BLaER1 treated with 17β-estradiol and CSF1 and Interleukin-3, amounts not matched to agents 10 nM and 100 nM (cell line): Measurements from ENCODE around the gene XPC.

ENCODE experiments used
- H3K27ac ChIP-seq, 11 experiments: shearing (Covaris generic); formaldehyde crosslinking; 2 replicates each; pipeline ENCODE4 v1.8.1; 2022
- H3K27me3 ChIP-seq, 11 experiments: shearing (Covaris generic); formaldehyde crosslinking; 2 replicates each; pipeline ENCODE4 v1.8.1; 2022
- H3K36me3 ChIP-seq, 11 experiments: shearing (Covaris generic); formaldehyde crosslinking; 2 replicates each; pipeline ENCODE4 v1.8.1; 2022
- H3K4me1 ChIP-seq, 10 experiments: shearing (Covaris generic); formaldehyde crosslinking; 2 replicates each; pipeline ENCODE4 v1.8.1; 2022
- H3K4me2 ChIP-seq, 11 experiments: shearing (Covaris generic); formaldehyde crosslinking; 2 replicates each; pipeline ENCODE4 v1.8.1; 2022
- H3K4me3 ChIP-seq, 10 experiments: shearing (Covaris generic); formaldehyde crosslinking; 2 replicates each; pipeline ENCODE4 v1.8.1; 2022
- H3K9ac ChIP-seq, 11 experiments: shearing (Covaris generic); formaldehyde crosslinking; 2 replicates each; pipeline ENCODE4 v1.8.1; 2022
- H3K9me3 ChIP-seq, 11 experiments: shearing (Covaris generic); formaldehyde crosslinking; replicated peaks in 1 of 11; 2 replicates each; pipeline ENCODE4 v1.8.1; 2022
- H4K20me1 ChIP-seq, 11 experiments: shearing (Covaris generic); formaldehyde crosslinking; 2 replicates each; pipeline ENCODE4 v1.8.1; 2022
- Cebpa-rat ChIP-seq, 11 experiments: shearing (Covaris generic); IDR thresholded peaks; 2 replicates each; pipeline ENCODE4 v1.8.1; 2022

The XPC gene

GRCh38 chr3:14127516-14128161, 50.8 kb downstream of the XPC start:
- H3K4me3 ChIP-seq = no peak overlapping the region
- peak overlapping the region in 7 of 11 experiments; percentile 87 to 98 (median 95); a peak in 14 of 22 replicates for H3K4me2 ChIP-seq
- peaks cover 0 to 5% (median 0%) of the 10 kb centered on the region in 11 experiments; a peak in 2 of 22 replicates for H3K9me3 ChIP-seq
- no peak for TF ChIP-seq Cebpa-rat (IDR thresholded peaks at IDR 0.05)
- H3K27ac ChIP-seq = no peak overlapping the region; a peak in 1 of 22 replicates
- peaks cover 55 to 67% (median 60%) of the 10 kb centered on the region in 11 experiments for H3K36me3 ChIP-seq
- no peaks in the 10 kb centered on the region for H3K27me3 ChIP-seq
- peak overlapping the region in 1 of 11 experiments; percentile 11; a peak in 2 of 22 replicates for H3K9ac ChIP-seq
- peaks cover 27 to 41% (median 38%) of the 10 kb centered on the region in 10 experiments for H3K4me1 ChIP-seq
- H4K20me1 ChIP-seq = peaks cover 29 to 73% (median 61%) of the 10 kb centered on the region in 11 experiments; a peak in 21 of 22 replicates

DNA sequence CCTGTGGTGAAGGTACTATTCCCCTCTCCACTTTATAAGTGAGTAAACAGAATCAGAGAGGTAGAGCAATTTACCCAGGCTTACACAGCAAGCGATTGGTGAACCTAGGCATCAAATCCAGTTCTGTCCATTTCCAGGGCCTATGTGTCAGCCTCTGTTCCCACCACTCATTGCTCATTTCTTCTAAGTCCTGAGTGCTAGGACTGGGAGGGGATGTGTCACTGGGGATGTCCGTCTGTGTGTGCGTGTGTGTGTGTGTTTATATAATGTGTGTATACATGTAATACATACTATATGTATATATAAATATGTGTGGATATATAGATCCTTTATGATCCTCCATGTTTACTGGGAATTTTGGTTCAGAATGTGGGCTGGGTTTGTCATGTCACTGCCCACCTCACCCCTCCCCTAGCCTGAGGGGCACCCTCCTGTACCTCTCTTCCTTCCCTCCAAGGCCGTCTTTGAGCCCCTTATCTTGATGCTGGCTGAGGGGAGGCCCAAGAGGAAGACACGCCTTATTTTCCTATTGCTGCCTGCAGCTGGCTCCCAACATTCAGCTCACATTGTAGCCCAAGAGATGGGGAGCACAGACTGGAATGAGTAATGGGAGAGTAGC, 51.4 kb downstream of the XPC start:
- Histone ChIP-seq H4K20me1 (peaks cover 29 to 67% (median 57%) of the 10 kb centered on the region in 11 experiments; a peak in 21 of 22 replicates), H3K4me3 (peak overlapping the region in 6 of 10 experiments; percentile 85 to 99 (median 90); a peak in 6 of 20 replicates), H3K27me3 (no peaks in the 10 kb centered on the region), H3K27ac (0 out of 22 replicates have a peak overlapping the region, but pooled peaks of 2 of the 11 experiments have one; percentile 96 to 98), H3K9ac (peak overlapping the region in 10 of 11 experiments; percentile 88 to 99 (median 96); a peak in 15 of 22 replicates), H3K4me1 (peaks cover 30 to 46% (median 41%) of the 10 kb centered on the region in 10 experiments), H3K9me3 (peaks cover 0 to 5% (median 0%) of the 10 kb centered on the region in 11 experiments; a peak in 2 of 22 replicates), H3K36me3 (peaks cover 49 to 67% (median 60%) of the 10 kb centered on the region in 11 experiments), H3K4me2 (peak overlapping the region; percentile 87 to 98 (median 96))
- no peak for TF ChIP-seq Cebpa-rat (IDR thresholded peaks at IDR 0.05)

DNA sequence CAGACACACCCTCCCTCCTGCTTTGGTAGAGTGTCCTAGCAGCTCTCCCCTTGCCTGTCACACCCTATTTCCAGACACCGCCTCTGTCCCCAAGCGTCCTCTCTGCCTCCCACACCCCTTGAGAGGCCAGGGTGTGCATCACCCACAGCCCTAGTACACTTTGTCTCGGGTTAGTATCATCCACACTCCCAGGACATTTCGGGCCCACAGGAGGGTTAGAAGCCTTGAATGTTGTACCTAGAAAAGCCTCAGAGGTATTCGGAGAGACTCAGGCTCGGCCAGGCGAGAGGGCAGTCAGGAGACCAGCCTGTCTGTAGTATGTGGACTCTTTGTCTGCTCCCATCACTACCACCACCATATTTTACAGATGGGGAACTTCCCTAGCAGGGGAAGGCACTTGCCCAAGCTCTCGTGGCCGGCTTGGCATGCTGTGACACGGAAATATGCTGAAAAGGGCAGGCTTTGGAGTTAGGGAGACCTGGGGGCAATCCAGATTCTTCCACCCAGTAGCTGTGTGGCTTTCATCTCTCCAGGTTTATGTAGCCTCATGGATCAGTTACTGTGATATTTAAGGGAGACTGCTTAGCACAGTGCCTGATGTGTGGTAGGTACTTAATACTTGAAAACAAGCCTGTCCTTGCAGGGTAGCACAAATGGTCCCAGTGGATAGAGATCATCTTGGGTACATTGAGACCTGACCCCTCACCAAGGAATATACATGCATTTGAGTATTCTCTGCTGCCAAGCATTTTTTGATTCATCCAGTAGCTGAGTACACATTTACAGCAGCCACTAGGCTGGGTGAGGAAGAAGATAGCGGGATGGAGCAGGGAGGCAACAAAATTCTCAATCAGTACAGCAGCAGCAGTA, 52.1 kb downstream of the XPC start:
- H3K36me3 ChIP-seq = peaks cover 49 to 67% (median 60%) of the 10 kb centered on the region in 11 experiments
- peak overlapping the region; percentile 23 to 99 (median 96); a peak in 19 of 22 replicates for H3K27ac ChIP-seq
- peak overlapping the region; percentile 82 to 99 (median 87) for H3K4me3 ChIP-seq

DNA sequence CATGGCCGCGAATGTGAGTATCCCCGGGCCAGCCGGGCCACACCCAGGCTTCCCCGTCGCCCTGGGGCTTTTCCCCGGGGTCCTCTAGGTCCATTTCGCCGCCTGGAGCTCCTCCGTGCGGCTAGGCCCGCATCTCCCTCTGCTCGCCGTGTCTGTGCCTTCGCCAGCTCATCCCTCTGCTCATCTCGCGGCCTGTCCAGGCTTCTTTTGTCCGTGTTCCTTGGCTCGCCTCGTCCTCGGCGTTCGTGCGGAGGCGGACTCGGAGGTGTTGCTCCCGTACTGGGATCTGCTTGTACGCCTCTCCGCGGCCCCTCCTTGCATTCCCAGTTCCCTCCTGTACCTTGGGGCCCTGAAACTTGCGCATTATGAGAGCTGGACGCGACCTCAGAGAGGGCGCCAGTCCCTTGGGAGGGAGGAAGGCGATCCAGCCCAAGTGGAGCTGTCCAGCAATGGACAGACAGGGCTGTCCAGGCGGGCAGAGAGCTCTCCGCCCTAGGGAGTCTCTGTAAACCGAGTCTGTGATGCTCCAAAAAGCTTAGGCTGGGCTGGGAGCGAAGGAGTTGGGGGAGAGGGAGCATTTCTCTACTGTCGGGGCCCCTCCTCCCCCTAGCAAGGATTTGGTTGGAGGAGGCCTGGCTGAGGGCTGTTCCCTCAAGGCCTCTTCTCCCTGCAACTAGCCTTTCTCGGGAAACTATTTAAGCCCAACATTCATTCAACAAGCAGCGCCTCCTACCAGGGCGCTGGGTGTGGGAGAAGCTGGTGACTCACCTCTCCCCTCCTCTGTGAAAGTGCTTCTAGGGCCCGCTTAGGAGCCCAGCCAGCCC, 53.0 kb downstream of the XPC start:
- Histone ChIP-seq H3K9ac (peak overlapping the region; percentile 88 to 99 (median 95)), H3K4me2 (peak overlapping the region; percentile 87 to 98 (median 96)), H3K9me3 (peaks cover 0 to 5% (median 0%) of the 10 kb centered on the region in 11 experiments; a peak in 2 of 22 replicates), H4K20me1 (peaks cover 29 to 51% (median 43%) of the 10 kb centered on the region in 11 experiments; a peak in 21 of 22 replicates), H3K4me3 (peak overlapping the region; percentile 82 to 99 (median 87)), H3K36me3 (peaks cover 43 to 67% (median 56%) of the 10 kb centered on the region in 11 experiments), H3K4me1 (peaks cover 30 to 46% (median 41%) of the 10 kb centered on the region in 10 experiments), H3K27me3 (no peaks in the 10 kb centered on the region), H3K27ac (peak overlapping the region; percentile 74 to 99 (median 96))
- no peak for TF ChIP-seq Cebpa-rat (IDR thresholded peaks at IDR 0.05)

More for the DNA sequence above, 52.1 kb downstream of the XPC start:
- Histone ChIP-seq H3K4me2 (peak overlapping the region; percentile 87 to 98 (median 96)), H3K9ac (peak overlapping the region; percentile 88 to 99 (median 95)), H4K20me1 (peaks cover 29 to 59% (median 52%) of the 10 kb centered on the region in 11 experiments; a peak in 21 of 22 replicates), H3K27me3 (no peaks in the 10 kb centered on the region), H3K4me1 (peaks cover 30 to 46% (median 41%) of the 10 kb centered on the region in 10 experiments), H3K9me3 (peaks cover 0 to 5% (median 0%) of the 10 kb centered on the region in 11 experiments; a peak in 2 of 22 replicates)
- TF ChIP-seq Cebpa-rat (IDR thresholded peaks at IDR 0.05) = no peak

- Histone ChIP-seq H3K36me3 (peaks cover 44 to 67% (median 56%) of the 10 kb centered on the region in 11 experiments), H3K4me3 (peak within 1 kb of the TSS; percentile 82 to 99 (median 87)), H4K20me1 (peaks cover 29 to 49% (median 44%) of the 10 kb centered on the region in 11 experiments; a peak in 21 of 22 replicates)
Observed at GRCh38 chr3:14124615-14125192, 53.7 kb downstream of the XPC start, which contains the start of the genes CHCHD4 and TMEM43. CHCHD4 (minus strand) TSS chr3:14124870; CDS start chr3:14124676, 194 bp downstream. TMEM43 (plus strand) TSS chr3:14125052; CDS start chr3:14125194, 142 bp downstream.

DNA sequence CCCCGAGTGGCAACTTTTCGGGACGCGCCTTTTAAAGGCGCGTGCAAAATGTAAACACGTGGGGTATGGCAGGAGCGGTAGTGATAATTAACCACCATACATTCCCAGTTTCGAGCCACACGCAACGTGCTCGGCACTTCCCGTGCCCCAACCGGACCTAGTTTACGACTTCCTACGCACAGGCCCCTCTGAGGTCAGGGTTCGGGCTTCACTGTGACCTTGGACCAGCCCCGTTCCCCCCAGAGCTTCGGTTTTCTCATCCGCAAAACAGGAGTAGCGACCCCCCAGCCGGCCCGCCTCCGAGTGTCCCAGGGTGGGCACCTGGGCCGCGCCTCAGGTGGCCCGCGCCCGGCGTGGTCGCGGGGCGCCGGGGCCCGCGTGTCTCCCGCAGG, 54.2 kb downstream of the XPC start:
- Histone ChIP-seq H3K4me1 (peaks cover 30 to 57% (median 41%) of the 10 kb centered on the region in 10 experiments), H3K36me3 (peaks cover 41 to 67% (median 55%) of the 10 kb centered on the region in 11 experiments), H3K9me3 (peaks cover 0 to 5% (median 0%) of the 10 kb centered on the region in 11 experiments; a peak in 2 of 22 replicates), H4K20me1 (peaks cover 29 to 45% (median 39%) of the 10 kb centered on the region in 11 experiments; a peak in 21 of 22 replicates), H3K27me3 (no peaks in the 10 kb centered on the region), H3K4me3 (peak overlapping the region; percentile 82 to 99 (median 87)), H3K27ac (peak overlapping the region; percentile 92 to 99 (median 96)), H3K4me2 (peak overlapping the region; percentile 90 to 99 (median 94)), H3K9ac (peak overlapping the region; percentile 92 to 99 (median 95))
- TF ChIP-seq Cebpa-rat (IDR thresholded peaks at IDR 0.05) = no peak

More at GRCh38 chr3:14124615-14125192, 53.7 kb downstream of the XPC start, which contains the start of the genes CHCHD4 and TMEM43:
- Histone ChIP-seq H3K27ac (peak within 1 kb of the TSS; percentile 92 to 99 (median 96)), H3K4me2 (peak within 1 kb of the TSS; percentile 93 to 99 (median 96)), H3K9me3 (peaks cover 0 to 5% (median 0%) of the 10 kb centered on the region in 11 experiments; a peak in 2 of 22 replicates), H3K27me3 (no peaks in the 10 kb centered on the region), H3K9ac (peak within 1 kb of the TSS; percentile 92 to 99 (median 95)), H3K4me1 (peaks cover 30 to 52% (median 41%) of the 10 kb centered on the region in 10 experiments)
- TF ChIP-seq Cebpa-rat (IDR thresholded peaks at IDR 0.05) = no peak
